ENCODE results near the gene C1orf35.

C1orf35 gene

GRCh38 chr1:228079013-228079412 is 24.1 kb downstream of the C1orf35 start:
- no peak for DNase-seq (ENCODE audit: low read depth)

- DNase-seq (ENCODE audit: low read depth): no peak
Observed at GRCh38 chr1:228077565-228078330, 25.4 kb downstream of the C1orf35 start.

GRCh38 chr1:228076796-228077430 is 26.2 kb downstream of the C1orf35 start:
- no peak for DNase-seq (ENCODE audit: low read depth)

GRCh38 chr1:228075801-228076271 is 27.3 kb downstream of the C1orf35 start:
- no peak for DNase-seq (ENCODE audit: low read depth)

- no peak for DNase-seq (ENCODE audit: low read depth)
Observed at GRCh38 chr1:228074954-228075730, 28.0 kb downstream of the C1orf35 start.

GRCh38 chr1:228073857-228074545 is 29.1 kb downstream of the C1orf35 start:
- no peak for DNase-seq (ENCODE audit: low read depth)

GRCh38 chr1:228073061-228073856 is 29.9 kb downstream of the C1orf35 start:
- no peak for DNase-seq (ENCODE audit: low read depth)

- no peak for DNase-seq (ENCODE audit: low read depth)
Observed at GRCh38 chr1:228072658-228073043, 30.5 kb downstream of the C1orf35 start.

GRCh38 chr1:228071839-228072657 is 31.1 kb downstream of the C1orf35 start:
- no peak for DNase-seq (ENCODE audit: low read depth)

GRCh38 chr1:228070851-228071250 is 32.3 kb downstream of the C1orf35 start:
- no peak for DNase-seq (ENCODE audit: low read depth)

- no peak for DNase-seq (ENCODE audit: low read depth)
Observed at GRCh38 chr1:228070173-228070572, 33.0 kb downstream of the C1orf35 start.

GRCh38 chr1:228068359-228068758 is 34.8 kb downstream of the C1orf35 start:
- no peak for DNase-seq (ENCODE audit: low read depth)

- no peak for DNase-seq (ENCODE audit: low read depth)
Observed at GRCh38 chr1:228066891-228067654, 36.1 kb downstream of the C1orf35 start.

GRCh38 chr1:228066416-228066815 is 36.7 kb downstream of the C1orf35 start:
- no peak for DNase-seq (ENCODE audit: low read depth)

- DNase-seq (ENCODE audit: low read depth): no peak
Observed at GRCh38 chr1:228065543-228066347, 37.4 kb downstream of the C1orf35 start.

- DNase-seq (ENCODE audit: low read depth): no peak
Observed at GRCh38 chr1:228064741-228065542, 38.2 kb downstream of the C1orf35 start.

- no peak for DNase-seq (ENCODE audit: low read depth)
Observed at GRCh38 chr1:228064296-228064695, 38.8 kb downstream of the C1orf35 start.
